Activated naive CD4-positive, alpha-beta T cell treated with anti-CD3 and anti-CD28 coated beads, Interleukin-2, amount 10 ng/mL, durations not matched to agents 5 hours and 36 hours (primary cell): ENCODE measurements around the gene ZNF582. TPM values are rescaled to one million over a fixed set of nuclear protein-coding genes. Genes with fewer than 3 reads are reported as not detected.

ENCODE experiments used
- total RNA-seq, 2 experiments: library from RNA; stranded (reverse); gene quantifications; one replicate each; pipeline ENCODE4 v1.2.3, GENCODE V29; 2021

ZNF582 gene
- 1 to 10 TPM; 3.7 to 4.3 TPM for total RNA-seq

DNA sequence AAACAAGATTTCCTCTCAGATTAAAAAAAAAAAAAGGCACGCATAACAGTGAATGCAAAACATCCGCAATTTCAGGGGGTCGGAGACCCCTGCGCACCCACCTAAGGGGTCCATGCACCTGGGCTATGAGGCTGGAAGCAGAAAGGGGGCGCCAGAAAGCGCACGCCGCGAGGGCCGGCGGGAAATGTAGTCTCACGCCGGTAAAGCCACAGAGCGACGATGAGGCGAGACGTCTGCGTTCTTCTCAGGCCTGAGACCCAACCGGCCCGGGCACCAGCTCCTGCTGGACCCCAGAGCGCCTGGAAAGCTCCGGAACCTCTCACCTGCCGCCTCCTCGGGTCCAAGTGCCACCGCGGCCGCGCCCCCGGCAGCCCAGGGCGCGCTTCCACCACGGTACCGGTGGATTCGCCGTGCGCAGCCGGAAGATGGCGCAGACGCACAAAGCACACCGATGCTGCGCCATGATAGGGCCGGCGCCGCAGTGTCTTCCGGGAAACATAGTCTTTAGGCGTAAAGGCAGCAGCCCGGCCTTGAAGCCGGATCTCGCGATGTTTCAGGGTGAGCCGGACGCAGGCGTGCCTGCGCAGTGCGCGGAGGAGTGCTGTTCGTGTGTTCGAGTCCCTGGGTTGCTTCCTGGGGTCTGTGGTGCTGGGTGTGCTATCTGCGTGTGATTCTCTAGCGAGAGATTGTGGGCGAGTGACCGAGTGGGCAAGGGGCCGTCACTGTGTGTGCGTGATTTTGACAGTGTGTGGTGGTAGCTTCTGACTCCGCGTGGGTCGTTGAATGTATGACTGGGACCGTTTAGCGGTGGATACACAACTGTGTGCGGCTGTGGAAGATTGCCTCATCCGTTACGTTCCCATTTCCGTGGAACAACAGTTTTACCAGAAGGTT is at the start of gene ZNF582:
Gene ZNF582 (minus strand): TSS at position 416 of the 894 bp plus-strand sequence. CDS start 1,782 bp downstream, outside the sequence.

GRCh38 chr19:56403764-56404704 is 10.7 kb upstream of the ZNF582 start, which contains the start of gene ZNF583:
TSS of gene ZNF583 (plus strand) at chr19:56404332. CDS start at chr19:56407115, 2,783 bp downstream.

Other genes with a start within 250 kb of the ZNF582 start
- gene GALP, start 217.5 kb downstream of the ZNF582 start, total RNA-seq, result not detected
- gene ZSCAN5B, start 195.8 kb downstream of the ZNF582 start, total RNA-seq, result not detected
- not detected for gene ZSCAN5C, start 191.3 kb downstream of the ZNF582 start, total RNA-seq
- gene EDDM13, start 120.8 kb downstream of the ZNF582 start, total RNA-seq, result 1 to 10 TPM; 1.9 to 2.5 TPM
- gene ZSCAN5A, start 78.7 kb downstream of the ZNF582 start, total RNA-seq, result 1 to 10 TPM; 7.1 to 8.6 TPM
- gene ZNF583, start 10.8 kb upstream of the ZNF582 start, total RNA-seq, result 1 to 10 TPM; 6.2 to 6.7 TPM
- under 1 TPM; 0.24 to 0.45 TPM for gene ZNF667, start 83.8 kb upstream of the ZNF582 start, total RNA-seq
- gene ZNF471, start 114.3 kb upstream of the ZNF582 start, total RNA-seq, result under 1 TPM; 0.23 to 0.43 TPM
- 1 to 10 TPM; 2.2 to 3.0 TPM for gene ZFP28, start 145.4 kb upstream of the ZNF582 start, total RNA-seq
- gene ZNF470, start 173.9 kb upstream of the ZNF582 start, total RNA-seq, result 1 to 10 TPM; 4.5 to 4.7 TPM
- gene ZNF71, start 201.8 kb upstream of the ZNF582 start, total RNA-seq, result 1 to 10 TPM; 6.2 to 7.0 TPM
- not detected for gene SMIM17, start 249.6 kb upstream of the ZNF582 start, total RNA-seq